A549 (cell line): ENCODE results near the gene DENND5A. TPM values are rescaled to one million over a fixed set of nuclear protein-coding genes. Genes with fewer than 3 reads are reported as not detected.
A peak's percentile ranks its signal among the peaks of the same experiment; 100 is the strongest.

Experiments
- ATAC-seq, 2 experiments: fragments of 200-7000 bp in 1 of 2; fragments of >200 bp in 1 of 2; cut with Nextera tagmentation in 1 of 2; cut with Tn5 transposase in 1 of 2; 3 replicates each; pipeline versions ENCODE4 v1.8.0 to v1.9.1; 2018 to 2020; ENCODE audit warnings: mild to moderate bottlenecking in 1 of 2, moderate library complexity in 1 of 2
- CTCF ChIA-PET: fragments of 300-600 bp; sonication (Branson Sonifier 250); formaldehyde crosslinking; extraction: SDS; loops from one replicate; lab custom pipeline; 2021; ENCODE audit warnings: antibody characterized with exemption, inconsistent platforms; lab: Yijun Ruan, JAX
- POLR2A ChIA-PET: fragments of 350-600 bp; formaldehyde crosslinking; extraction: SDS; loops from one replicate; lab custom pipeline; 2021; ENCODE audit warnings: antibody characterized with exemption, inconsistent platforms; lab: Yijun Ruan, JAX
- DNase-seq, 2 experiments: peaks; one replicate each; pipeline versions ENCODE4 v3.0.0 to v3.0.0-alpha.2; 2011 to 2016; ENCODE audit warnings: low read depth in 1 of 2, low spot score in 1 of 2
- FAIRE-seq: peaks from 2 replicates; lab custom pipeline; 2011; peaks lifted over from hg19 to GRCh38; lab: Jason Lieb, UNC
- H3K27ac ChIP-seq, 2 experiments: fragments of >200 bp; sonication (Bioruptor Twin); formaldehyde crosslinking; 3 replicates each; pipeline ENCODE4 v1.5.1; 2016 to 2017
- H3K4me1 ChIP-seq: fragments of >200 bp; sonication (Bioruptor Twin); formaldehyde crosslinking; 3 replicates; pipeline ENCODE4 v1.6.1; 2016
- H3K4me2 ChIP-seq: fragments of >200 bp; sonication (Bioruptor Twin); formaldehyde crosslinking; 3 replicates; pipeline ENCODE4 v1.6.1; 2016
- H3K4me3 ChIP-seq: fragments of >200 bp; sonication (Bioruptor Twin); formaldehyde crosslinking; 3 replicates; pipeline ENCODE4 v1.5.1; 2016
- H3K9me3 ChIP-seq: fragments of >200 bp; sonication (Bioruptor Twin); formaldehyde crosslinking; 3 replicates; pipeline ENCODE4 v1.6.1; 2016
- CBX2 ChIP-seq: fragments of 200-600 bp; sonication (generic); IDR thresholded peaks from 2 replicates; pipeline ENCODE4 v1.6.1; 2016; ENCODE audit warnings: low read depth, mild to moderate bottlenecking, borderline replicate concordance
- CHD4 ChIP-seq: fragments of 200-600 bp; sonication (generic); IDR thresholded peaks from 2 replicates; pipeline ENCODE4 v1.6.1; 2016; ENCODE audit warnings: antibody characterized with exemption, mild to moderate bottlenecking, borderline replicate concordance
- EHMT2 ChIP-seq: fragments of 200-600 bp; sonication (generic); IDR thresholded peaks from 2 replicates; pipeline ENCODE4 v1.6.1; 2016; ENCODE audit warnings: antibody characterized with exemption, low read depth, mild to moderate bottlenecking, moderate library complexity
- FOSL2 ChIP-seq, 2 experiments: fragments of 450-650 bp in 1 of 2; fragments of >200 bp in 1 of 2; sonication (Bioruptor Twin) in 1 of 2; formaldehyde crosslinking; IDR thresholded peaks; 2 replicates each; pipeline versions ENCODE4 v1.5.0 to v1.6.1; 2016 to 2020; ENCODE audit warnings: mild to moderate bottlenecking in 1 of 2, moderate library complexity in 1 of 2
- HOXB5 ChIP-seq: fragments of 250-450 bp; sonication (Bioruptor Pico); IDR thresholded peaks from 2 replicates; pipeline ENCODE4 v1.5.0; 2020; ENCODE audit warnings: mild to moderate bottlenecking, moderate library complexity
- KDM1A ChIP-seq: fragments of 200-600 bp; sonication (generic); IDR thresholded peaks from 2 replicates; pipeline ENCODE4 v1.6.1; 2016; ENCODE audit warnings: low read depth, mild to moderate bottlenecking
- MYC ChIP-seq: IDR thresholded peaks from 2 replicates; pipeline ENCODE4 v1.6.1; 2012; ENCODE audit warnings: mild to moderate bottlenecking, inconsistent platforms, low read length, improper control_type of control experiment, borderline replicate concordance
- NFE2L2 ChIP-seq: fragments of 150-350 bp; conservative IDR thresholded peaks from 2 replicates; pipeline ENCODE4 v1.6.1; 2014; ENCODE audit warnings: low read length
- NR3C1 ChIP-seq: fragments of >200 bp; sonication (Bioruptor Twin); formaldehyde crosslinking; IDR thresholded peaks from 3 replicates; pipeline ENCODE4 v1.6.1; 2017
- PHF8 ChIP-seq: fragments of 200-600 bp; sonication (generic); IDR thresholded peaks from 2 replicates; pipeline ENCODE4 v1.6.1; 2016; ENCODE audit warnings: low read depth, mild to moderate bottlenecking, antibody characterized with exemption, moderate library complexity, borderline replicate concordance
- POLR2A ChIP-seq: IDR thresholded peaks from 2 replicates; pipeline ENCODE4 v1.6.1; 2012; ENCODE audit warnings: mild to moderate bottlenecking, low read length
- POLR2AphosphoS2 ChIP-seq: conservative IDR thresholded peaks from 2 replicates; pipeline ENCODE4 v1.6.1; 2012; ENCODE audit warnings: low read length, improper control_type of control experiment, inconsistent platforms
- RARB ChIP-seq: fragments of 250-450 bp; sonication (Bioruptor Pico); IDR thresholded peaks from 2 replicates; pipeline ENCODE4 v1.8.0; 2021; ENCODE audit warnings: mild to moderate bottlenecking, moderate library complexity
- SMC3 ChIP-seq: fragments of >200 bp; sonication (Bioruptor Twin); formaldehyde crosslinking; IDR thresholded peaks from 3 replicates; pipeline ENCODE4 v1.6.1; 2018; ENCODE audit warnings: inconsistent platforms
- TFCP2L1 ChIP-seq: fragments of 250-450 bp; sonication (Bioruptor Pico); IDR thresholded peaks from 2 replicates; pipeline ENCODE4 v1.5.0; 2021; ENCODE audit warnings: mild to moderate bottlenecking
- TP53 ChIP-seq: fragments of 250-450 bp; sonication (Bioruptor Pico); IDR thresholded peaks from 2 replicates; pipeline ENCODE4 v1.5.0; 2021; ENCODE audit warnings: mild to moderate bottlenecking, moderate library complexity
- WGBS: methylation state at CpG from one replicate; pipeline ENCODE4 v1.1.6; 2017; ENCODE audit errors: missing lambda C conversion rate; 5-methylcytosine and 5-hydroxymethylcytosine counted together
- polyA plus RNA-seq, 4 experiments: library from polyadenylated mRNA; depleted of rRNA in 3 of 4; stranded (reverse); fragments of >200 nt; fragmentation: RNase III in 1 of 4; extraction: RNeasy Plus Mini Kit Qiagen cat#74134 plus additional on column Dnase treatment in 1 of 4; gene quantifications; 2 replicates in 3 of 4; 3 replicates in 1 of 4; pipeline ENCODE4 v1.2.3, GENCODE V29; 2011 to 2017
- TF ChIP-seq, protein P1 (sequence below): fragments of >200 bp; sonication (Bioruptor Twin); formaldehyde crosslinking; IDR thresholded peaks from 3 replicates; pipeline ENCODE4 v1.6.1; 2016
- TF ChIP-seq, protein P2 (sequence below): fragments of 150-350 bp; IDR thresholded peaks from 2 replicates; pipeline ENCODE4 v1.6.1; 2014; ENCODE audit warnings: low read depth, mild to moderate bottlenecking, low read length
- TF ChIP-seq, protein P3 (sequence below): fragments of 450-650 bp; IDR thresholded peaks from 2 replicates; pipeline ENCODE4 v1.6.1; 2014; ENCODE audit warnings: antibody characterized with exemption
- TF ChIP-seq, protein P4 (sequence below): fragments of >200 bp; sonication (Bioruptor Twin); formaldehyde crosslinking; IDR thresholded peaks from 2 replicates; pipeline ENCODE4 v1.6.1; 2016
- TF ChIP-seq, protein P5 (sequence below): IDR thresholded peaks from 2 replicates; pipeline ENCODE4 v1.6.1; 2012; ENCODE audit warnings: low read depth, borderline replicate concordance

Gene DENND5A
- polyA plus RNA-seq, 2 of the 4 experiments (the other 2 are of a cell fraction) = 36.6 to 88.7 TPM

DNA sequence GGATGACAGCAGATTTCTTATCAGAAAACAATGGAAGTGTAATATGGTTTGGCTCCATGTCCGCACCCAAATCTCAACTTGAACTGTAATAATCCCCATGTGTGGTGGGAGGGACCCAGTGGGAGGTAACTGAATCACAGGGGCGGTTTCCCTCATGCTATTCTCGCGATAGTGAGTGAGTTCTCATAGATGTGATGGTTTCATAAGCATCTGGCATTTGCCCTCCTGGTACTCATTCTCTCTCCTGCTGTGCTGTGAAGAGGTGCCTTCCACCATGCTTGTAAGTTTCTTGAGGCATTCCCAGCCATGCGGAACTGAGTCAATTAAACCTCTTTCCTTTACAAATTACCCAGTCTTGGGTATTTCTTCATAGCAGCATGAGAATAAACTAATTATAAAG, 92.8 kb downstream of the DENND5A start:
- DNase-seq (no peak), FAIRE-seq (no peak), ATAC-seq (no peak)
- no peaks in the 10 kb centered on the region for H3K9me3 ChIP-seq
- H3K4me1 ChIP-seq = peaks cover 5% of the 10 kb centered on the region; the same call in 2 of the 3 replicates
- no peak overlapping the region for H3K4me3 ChIP-seq
- no peak overlapping the region for H3K4me2 ChIP-seq
- 93% methylated on average over 5 of the region's 5 CpGs for WGBS
- no peak overlapping the region for H3K27ac ChIP-seq
- ChIA-PET CTCF (no interaction called here), POLR2A (no interaction called here)
- TF ChIP-seq, protein P1, sequence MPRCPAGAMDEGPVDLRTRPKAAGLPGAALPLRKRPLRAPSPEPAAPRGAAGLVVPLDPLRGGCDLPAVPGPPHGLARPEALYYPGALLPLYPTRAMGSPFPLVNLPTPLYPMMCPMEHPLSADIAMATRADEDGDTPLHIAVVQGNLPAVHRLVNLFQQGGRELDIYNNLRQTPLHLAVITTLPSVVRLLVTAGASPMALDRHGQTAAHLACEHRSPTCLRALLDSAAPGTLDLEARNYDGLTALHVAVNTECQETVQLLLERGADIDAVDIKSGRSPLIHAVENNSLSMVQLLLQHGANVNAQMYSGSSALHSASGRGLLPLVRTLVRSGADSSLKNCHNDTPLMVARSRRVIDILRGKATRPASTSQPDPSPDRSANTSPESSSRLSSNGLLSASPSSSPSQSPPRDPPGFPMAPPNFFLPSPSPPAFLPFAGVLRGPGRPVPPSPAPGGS = no peak
- TF ChIP-seq RARB (CRISPR knock-in tag) = no peak

DNA sequence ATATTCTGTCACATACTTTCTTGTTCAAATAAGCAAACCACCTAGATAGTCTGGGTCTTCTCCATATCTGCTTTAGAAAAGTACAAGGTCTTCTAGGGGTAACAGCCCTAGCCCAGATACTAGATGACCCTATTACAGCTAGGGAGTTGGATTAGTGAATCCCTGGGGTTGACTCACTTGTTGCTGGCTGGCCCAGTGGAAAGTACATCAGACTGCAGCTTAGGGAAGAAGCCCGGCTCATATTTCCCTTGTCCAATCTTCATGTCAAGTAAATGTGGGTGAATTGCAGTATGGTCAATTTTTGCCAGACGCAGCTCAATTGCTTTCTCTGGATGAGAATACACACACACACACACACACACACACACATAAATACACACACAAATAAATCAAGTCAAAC, 94.7 kb downstream of the DENND5A start:
- TF ChIP-seq KDM1A (no peak), CHD4 (no peak), POLR2AphosphoS2 (no peak), HOXB5 (no peak), FOSL2 (IDR thresholded peaks at IDR 0.05) (no peak), FOSL2 (CRISPR knock-in tag; IDR thresholded peaks at IDR 0.05) (no peak), NFE2L2 (no peak), NR3C1 (no peak), PHF8 (no peak), SMC3 (no peak), CBX2 (no peak), TFCP2L1 (CRISPR knock-in tag) (no peak), POLR2A (no peak), MYC (no peak), EHMT2 (no peak), TP53 (CRISPR knock-in tag) (no peak)
- TF ChIP-seq, protein P2, sequence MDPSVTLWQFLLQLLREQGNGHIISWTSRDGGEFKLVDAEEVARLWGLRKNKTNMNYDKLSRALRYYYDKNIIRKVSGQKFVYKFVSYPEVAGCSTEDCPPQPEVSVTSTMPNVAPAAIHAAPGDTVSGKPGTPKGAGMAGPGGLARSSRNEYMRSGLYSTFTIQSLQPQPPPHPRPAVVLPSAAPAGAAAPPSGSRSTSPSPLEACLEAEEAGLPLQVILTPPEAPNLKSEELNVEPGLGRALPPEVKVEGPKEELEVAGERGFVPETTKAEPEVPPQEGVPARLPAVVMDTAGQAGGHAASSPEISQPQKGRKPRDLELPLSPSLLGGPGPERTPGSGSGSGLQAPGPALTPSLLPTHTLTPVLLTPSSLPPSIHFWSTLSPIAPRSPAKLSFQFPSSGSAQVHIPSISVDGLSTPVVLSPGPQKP = no peak
- TF ChIP-seq, protein P3, sequence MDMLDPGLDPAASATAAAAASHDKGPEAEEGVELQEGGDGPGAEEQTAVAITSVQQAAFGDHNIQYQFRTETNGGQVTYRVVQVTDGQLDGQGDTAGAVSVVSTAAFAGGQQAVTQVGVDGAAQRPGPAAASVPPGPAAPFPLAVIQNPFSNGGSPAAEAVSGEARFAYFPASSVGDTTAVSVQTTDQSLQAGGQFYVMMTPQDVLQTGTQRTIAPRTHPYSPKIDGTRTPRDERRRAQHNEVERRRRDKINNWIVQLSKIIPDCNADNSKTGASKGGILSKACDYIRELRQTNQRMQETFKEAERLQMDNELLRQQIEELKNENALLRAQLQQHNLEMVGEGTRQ = no peak
- TF ChIP-seq, protein P4, sequence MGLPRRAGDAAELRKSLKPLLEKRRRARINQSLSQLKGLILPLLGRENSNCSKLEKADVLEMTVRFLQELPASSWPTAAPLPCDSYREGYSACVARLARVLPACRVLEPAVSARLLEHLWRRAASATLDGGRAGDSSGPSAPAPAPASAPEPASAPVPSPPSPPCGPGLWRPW = no peak
- TF ChIP-seq, protein P5, sequence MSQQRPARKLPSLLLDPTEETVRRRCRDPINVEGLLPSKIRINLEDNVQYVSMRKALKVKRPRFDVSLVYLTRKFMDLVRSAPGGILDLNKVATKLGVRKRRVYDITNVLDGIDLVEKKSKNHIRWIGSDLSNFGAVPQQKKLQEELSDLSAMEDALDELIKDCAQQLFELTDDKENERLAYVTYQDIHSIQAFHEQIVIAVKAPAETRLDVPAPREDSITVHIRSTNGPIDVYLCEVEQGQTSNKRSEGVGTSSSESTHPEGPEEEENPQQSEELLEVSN = no peak
- DNase-seq (peak in 1 of 2 experiments; percentile 5), ATAC-seq (peak in 1 of 2 experiments; percentile 44; a peak in 2 of 6 replicates), FAIRE-seq (no peak)
- Histone ChIP-seq H3K4me3 (no peak overlapping the region), H3K9me3 (no peaks in the 10 kb centered on the region), H3K4me1 (peaks cover 5% of the 10 kb centered on the region; the same call in 2 of the 3 replicates), H3K4me2 (no peak overlapping the region), H3K27ac (no peak overlapping the region)
- WGBS = 86% methylated on average over 2 of the region's 2 CpGs
- CTCF ChIA-PET = interaction anchor here (0.7 to 2.1 kb wide), 4 partner anchors 17 to 336 kb away, joined by 3 to 5 read pairs (median 4); no protein-coding TSS in a partner anchor
- POLR2A ChIA-PET = interaction anchor here (1.2 kb wide), 1 partner anchor 214 kb away, joined by 3 read pairs; the partner anchor contains the start of gene IPO7
